ENCODE results near the gene SMPD3.

Gene SMPD3

DNA sequence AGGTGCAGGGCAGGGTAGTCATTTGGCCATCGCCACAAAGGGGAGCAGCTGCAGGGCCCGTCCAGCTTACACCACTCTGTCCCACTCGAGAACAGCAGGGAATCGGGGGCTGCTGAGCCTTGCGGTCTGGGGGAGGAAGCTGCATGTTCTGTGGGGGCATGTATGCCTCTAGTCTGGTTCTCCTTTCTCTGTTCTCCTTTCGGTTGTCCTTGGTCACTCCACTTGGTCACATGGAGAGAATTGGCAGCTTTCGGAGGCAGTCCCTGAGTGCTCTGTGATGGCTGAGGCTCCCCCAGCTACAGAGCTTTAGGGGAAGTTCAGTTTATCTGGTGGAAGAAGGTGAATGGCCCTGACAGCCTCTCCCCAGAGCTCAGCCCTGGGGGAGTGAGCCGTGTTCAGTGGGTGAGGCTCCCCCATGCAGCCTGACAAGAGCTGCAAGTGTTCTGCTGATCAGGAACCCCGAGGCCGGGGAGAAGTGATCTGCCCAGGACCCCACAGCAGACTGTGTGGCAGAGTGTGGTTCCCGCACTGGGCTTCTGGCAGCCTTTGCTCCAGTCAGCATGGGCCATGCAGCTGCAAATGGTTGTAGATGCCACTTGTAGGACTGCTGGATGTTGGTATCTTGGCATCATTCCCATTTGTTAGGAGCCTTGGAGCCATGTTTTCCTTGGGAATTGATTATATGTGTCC, 22.3 kb upstream of the SMPD3 start:
- no peak for DNase-seq

DNA sequence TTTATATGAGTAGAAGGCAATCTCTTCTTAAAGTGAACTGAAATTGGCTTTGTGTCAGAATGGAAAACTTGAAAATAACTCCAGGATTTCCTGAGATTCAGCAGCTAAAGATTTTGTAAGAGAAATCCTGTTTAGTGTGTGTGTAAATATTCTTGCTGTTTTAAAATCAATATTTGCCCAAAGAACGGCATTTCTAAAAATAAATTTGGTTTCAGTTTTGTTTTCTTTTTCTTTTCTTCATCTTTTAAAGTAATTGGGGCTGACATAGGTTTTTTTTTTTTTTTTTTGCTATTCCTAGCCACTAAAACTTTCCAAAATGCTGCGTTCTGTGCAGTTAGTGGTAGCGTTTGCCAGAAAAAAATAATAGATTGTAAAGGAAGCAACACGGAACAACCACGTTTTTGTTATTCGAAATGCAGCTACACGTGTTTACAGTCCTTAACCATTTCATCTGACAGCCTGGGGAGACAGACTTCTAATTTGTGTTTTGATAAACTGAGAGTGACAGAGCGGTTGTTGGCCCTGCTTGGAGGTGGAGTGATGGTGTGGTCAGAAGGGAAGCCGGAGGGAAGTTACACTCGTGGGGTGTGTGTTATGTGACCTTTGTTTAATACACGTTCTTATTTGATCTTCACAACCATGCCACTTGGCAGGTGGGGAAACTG, 21.6 kb upstream of the SMPD3 start:
- no peak for DNase-seq

DNA sequence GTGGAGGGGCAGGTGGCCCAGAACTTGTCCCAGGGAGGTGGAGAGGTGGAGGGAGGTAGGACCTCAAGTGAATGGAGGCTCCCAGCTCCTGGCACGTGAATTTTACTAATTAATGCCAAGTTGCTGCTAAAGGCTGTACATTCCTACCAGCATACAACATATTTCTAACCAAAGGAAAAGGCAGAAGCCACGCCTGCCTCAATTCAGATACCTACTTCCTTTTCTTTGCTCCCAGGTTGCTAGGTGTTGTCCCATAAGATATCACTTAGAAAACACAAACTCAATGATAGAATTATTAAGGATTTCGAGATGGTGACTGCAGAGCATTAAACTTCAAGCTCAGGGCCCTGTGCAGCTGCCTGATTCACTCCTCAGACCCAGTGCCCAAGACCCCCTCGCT, 20.5 kb upstream of the SMPD3 start:
- DNase-seq, result no peak

DNA sequence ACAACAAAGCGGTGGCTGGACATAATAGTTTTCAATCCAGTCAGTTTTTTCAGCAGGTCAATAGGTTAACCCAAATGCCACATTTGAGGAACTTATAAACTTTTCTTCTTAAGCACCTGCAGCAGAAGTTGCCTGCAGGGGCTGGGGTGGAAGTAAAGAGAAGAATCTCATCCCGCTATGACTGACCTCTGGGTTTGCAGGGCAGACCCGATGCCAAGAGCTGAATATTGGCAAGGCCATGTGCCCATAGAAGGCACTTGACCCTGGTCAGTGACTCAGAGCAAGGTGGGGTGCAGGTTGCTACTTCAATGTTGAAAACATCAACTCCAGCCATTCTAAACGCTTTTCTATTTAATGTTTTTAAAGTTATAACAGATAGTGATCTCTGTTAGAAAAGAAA, 17.9 kb upstream of the SMPD3 start:
- DNase-seq, result no peak

DNA sequence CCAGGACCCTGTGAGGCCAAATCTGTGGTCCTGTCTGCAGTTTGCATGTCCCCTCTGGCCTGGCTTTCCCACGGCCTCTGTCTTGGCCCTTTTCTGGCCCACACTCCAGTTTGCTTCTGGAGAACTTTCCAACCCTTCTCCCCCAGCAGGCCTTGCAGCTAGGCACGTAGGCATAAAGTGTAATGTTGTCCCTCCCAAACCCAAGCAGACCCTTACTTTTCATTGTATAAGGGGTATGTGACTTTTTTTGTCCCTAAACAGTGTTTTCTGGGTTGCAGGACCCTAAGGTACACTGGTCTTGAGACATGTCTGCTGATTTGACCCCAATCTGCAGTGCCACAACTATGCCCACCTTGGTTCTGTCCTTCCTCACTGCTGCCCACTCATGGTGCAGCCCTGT, 15.6 kb upstream of the SMPD3 start:
- DNase-seq, result no peak

DNA sequence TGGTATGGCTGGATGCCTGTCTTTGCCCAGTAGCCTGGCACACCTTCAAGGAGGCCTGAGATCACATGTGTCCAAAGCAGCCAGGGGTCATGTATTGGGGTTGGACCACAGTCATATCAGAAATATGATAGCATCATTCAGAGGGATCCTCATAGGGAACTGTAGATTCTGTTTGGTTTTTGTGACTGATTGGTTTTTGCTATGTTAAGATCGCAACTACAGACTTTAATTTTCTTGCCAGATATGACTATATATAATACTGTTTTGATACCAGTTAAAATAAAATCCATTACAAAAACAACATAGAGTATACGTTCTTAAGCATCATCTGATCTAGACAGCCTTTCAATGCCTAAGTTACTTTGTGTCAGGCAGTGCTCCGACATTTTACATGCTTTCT, 11.8 kb upstream of the SMPD3 start:
- no peak for DNase-seq

DNA sequence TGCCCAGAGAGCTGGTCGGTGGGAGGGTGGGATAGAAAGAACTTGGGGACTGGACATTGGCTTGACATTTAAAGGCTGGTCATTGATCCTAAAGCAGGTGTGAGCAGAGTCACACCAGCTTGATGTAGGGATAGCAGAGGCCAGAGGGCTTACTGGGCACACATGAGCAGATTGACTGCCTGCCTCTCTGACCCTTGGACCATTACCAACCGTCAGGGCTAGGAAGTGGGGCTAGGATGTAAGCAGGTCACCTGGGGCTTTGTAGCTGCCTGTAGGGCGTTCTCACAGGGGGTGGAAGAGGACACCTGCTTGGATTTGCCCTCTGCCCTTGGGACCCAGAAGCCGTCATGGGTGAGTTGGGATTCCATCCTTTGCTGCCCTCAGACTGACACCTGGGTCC, 11.1 kb upstream of the SMPD3 start:
- DNase-seq, result no peak

DNA sequence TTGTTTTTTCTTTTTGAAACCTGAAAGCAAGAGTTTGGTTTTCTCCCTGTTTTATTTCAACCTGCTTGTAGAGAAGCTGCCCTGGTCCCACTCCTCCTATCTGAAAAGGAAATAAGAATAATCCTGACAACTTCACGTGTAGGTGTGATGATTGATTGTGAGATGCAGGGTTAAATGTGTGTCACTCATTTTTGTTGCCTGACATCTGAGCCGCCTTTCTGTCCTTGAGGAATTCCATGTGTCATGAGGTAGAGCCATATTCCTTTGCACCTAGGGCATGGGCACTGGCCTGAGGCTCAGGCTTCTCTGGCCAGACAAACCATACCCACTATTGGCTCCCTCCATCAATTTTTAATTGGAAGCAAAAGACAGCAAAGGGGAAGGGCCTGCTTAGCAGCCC, 10.2 kb upstream of the SMPD3 start:
- DNase-seq, result no peak

DNA sequence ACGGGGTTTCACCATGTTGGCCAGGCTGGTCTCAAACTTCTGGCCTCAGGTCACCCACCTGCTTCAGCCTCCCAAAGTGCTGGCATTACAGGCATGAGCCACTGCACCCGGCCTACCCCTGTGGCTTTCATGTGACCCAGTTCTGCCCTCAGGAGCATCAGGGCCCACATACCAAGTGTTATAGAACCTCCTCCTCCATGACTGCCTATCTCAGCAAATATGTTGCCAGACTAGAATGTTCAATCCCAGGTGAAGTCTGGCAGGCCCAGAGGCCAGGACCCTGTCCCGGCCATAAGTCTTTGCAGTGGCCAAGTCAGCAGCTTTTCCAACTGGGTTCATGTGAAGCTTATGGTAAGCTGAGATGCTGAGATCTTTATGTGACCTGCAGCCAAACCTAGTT, 9.8 kb upstream of the SMPD3 start:
- no peak for DNase-seq

DNA sequence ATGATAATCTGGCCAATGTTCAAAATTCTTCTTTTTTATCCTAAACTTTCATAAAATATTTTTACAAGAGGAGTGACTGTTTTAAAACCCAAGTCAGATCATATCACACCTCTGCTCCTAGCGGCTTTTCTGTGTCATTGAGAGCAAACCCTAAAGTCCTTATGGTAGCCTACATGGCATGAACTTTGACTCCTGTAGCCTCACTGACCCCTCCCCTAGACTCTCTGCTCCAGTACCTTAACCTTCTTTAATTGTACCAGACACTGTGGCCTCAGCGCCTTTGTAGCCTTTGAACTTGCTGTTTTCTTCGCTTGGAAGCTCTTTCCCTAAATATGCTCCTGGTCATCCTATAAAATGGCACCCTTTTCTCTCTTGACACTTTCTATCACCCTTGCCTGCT, 7.3 kb upstream of the SMPD3 start:
- DNase-seq, result no peak

DNA sequence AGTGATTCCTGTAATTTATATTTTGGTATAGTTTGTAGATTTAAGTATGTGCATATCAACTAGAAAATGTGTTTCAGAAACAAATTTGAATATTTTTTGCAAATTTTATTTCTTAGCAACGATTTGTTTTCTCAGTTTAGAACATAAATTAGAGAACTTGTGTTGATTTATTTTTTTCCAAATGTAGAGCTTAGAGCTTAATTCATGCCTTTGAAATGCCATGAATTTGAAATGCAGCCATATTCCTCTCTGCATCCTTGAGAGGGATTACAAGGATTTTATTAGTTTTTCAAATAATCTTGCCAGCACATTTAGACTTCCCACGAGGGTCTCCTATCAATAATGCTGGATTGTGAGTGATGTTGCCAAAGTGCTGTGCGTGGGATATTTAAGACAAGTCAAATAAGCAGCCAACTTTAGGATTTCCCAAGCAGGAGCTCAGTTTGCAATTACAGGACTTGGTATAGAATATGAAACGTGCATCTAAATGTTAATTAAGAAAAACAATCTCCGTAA, 6.7 kb upstream of the SMPD3 start:
- DNase-seq, result no peak

DNA sequence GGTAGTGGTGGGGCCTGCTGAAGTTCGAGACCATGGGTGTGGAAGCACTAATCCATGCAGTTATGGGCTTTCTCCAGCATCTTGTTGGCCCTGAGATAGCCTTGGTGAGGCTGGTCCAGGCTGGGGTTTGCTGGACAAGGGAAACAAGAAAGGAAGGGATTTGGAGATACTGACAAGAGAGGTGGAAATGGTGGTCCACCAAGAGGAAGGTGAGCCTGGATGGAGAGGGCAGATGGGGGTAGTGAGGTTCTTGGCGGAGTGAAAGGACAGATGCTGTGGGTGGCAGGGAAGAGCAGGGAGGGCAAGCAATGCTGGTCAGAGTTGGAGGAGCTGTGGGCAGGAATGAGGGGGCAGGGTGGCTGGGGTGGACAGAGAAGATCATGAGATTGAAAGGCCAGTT, 5.5 kb upstream of the SMPD3 start:
- DNase-seq, result no peak

DNA sequence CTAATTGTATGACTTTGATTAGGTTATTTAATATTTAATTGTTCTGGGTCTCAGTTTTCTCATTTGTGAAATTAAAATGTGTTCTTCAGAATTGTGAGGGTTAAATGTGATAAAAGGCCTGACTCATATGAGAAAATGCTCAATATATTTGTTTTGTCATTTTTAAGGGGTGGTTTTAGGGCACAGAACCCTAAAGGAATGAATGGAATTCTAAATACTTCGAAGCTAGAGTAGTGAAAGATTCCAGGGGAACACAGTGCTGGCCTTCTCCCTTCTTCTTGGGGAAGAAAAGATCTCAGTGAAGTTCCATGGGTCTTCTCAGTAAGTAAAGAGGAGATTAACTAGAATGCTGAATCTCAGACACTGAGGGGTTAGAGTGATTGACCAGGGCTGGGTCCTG, 3.9 kb upstream of the SMPD3 start:
- no peak for DNase-seq

DNA sequence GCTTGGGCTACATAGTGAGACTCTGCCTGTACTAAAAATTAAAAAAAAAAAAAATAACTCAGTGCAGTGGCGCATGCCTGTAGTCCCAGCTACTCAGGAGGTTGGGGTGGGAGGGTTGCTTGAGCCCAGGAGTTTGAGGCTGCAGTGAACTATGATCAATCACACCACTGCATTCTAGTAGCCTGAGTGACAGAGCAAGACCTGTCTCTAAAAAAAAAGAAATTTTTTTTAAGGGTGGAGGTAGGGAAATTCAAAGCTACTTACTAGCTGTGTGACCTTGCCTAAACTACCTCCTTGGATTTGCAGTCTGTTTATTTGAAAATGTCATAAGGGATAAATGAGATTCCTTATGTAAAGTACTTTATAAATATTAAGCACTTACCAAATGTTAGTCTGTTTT, 3.4 kb upstream of the SMPD3 start:
- DNase-seq, result no peak

DNA sequence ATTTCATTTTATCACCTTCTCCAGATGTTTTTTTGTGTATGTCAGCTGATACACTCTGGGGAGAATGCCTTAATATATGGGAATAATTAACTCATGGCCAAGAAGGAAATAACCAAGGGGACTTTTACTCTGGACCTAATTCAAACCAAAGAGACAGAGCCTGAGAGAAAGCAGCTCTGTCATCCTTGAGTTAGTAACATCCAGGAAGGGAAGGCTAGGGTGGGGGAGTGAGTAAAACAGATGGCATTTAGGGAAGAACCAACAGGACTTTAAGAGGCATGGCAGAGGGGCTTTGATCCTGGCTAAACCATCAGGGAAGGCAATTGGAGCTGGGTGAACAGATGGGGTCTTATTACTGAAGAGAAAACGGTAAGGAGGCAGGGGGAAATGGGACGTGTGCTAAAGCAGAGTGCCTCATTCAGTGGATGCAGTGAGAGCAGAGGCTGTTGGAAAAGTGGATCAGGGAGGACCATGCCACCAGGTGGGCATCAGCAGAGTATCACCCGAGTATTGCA, 2.5 kb upstream of the SMPD3 start:
- DNase-seq, result no peak

DNA sequence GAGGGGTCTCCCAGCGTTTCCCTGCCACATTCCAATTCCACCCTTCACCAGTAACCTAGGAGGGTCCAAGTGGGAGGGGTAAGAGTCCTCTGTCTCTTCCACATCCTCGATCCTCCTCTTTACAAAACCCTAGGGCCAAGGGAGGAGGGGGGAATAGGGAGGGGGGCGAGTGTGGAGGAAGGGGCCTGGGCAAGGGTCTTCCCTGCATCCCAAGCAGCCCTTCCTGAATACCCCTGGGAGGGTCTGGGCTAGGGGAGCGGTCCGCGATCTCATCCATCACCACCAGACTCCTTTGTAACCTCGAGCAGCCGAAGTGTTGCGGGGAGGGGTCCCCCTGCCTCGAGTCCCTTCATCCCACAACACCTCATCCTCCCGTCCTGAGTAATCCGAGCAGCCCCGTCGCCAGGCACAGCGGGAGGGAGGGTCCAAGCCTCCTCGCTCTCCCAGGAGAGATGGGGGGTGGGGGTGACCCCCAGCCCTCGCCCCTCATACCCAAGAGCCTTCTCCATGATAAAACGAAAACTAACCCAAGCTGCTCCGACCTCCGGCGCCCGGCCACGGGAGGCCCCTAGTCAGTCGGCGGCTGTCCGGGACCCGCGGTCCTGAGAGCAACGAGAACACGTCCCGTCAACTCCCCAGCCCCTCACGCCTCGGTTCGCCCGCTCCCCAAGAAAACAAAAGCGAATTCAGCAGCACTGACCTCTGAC, 502 bp downstream of the SMPD3 start:
- DNase-seq, result no peak

DNA sequence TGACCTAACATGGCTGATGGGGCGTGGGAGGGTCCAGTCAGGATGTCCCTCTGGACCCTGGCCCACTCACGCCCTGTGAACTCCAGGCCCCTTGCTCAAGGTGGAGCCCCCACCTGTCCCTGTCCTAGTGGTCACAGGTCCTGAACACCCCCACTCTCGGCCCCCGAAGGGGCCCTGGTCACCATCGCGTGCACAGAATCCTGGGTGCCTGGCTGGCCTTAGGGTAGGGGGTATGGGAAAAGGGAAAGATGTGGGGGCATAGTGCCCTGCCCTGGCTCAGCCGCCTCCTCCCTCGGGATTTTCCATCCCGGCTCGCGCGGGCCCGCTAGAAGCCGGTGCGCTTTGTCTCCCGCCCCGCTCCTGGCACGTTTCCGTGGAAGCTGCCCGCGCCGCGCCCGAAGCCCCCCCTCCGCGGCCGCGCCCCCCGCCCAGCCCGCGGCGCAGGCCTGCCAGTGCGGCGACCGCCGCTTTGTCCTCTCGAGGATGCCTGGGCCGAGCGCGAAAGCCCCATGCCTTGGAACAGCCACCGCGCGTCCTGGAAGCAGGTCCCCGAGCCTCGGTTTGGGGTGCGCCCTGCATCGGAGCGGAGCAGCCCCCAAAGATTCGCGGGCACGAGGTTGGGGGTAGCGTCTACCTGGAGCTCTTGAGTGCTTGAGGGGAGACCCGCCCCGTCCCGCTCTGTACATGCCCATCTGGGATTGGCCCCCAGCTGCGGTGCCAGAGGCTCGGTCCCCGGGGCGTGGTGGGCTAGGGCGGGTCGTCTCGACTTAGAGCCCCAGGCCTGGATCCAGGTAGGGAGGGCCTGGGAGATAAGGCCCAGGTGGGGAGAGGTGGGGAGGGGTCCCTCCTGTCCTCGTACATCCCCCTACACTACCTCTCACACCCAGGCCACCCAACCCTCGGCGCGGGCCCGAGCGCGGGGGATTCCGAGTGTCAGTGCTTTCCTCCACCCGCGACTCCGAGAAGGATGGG, 1.3 kb downstream of the SMPD3 start:
- no peak for DNase-seq

DNA sequence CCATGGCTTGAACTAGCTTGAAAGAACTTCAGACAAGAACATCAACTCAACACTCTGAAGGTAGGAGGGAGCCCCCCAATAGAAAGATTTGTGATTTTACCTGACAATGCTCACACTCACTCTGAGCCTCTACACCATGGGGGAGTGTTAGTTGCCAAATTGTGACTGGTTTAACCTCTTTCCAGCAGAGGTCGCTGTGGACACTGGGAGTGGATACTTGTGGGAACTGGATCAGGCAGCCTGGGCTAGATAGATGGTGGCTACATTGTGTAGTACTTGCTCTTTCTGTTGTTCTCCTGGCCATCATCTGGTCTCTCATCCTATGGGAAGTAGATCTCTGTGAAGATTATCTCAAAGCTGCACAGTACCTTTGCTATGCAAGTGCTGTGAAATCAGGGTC, 2.9 kb downstream of the SMPD3 start:
- no peak for DNase-seq

DNA sequence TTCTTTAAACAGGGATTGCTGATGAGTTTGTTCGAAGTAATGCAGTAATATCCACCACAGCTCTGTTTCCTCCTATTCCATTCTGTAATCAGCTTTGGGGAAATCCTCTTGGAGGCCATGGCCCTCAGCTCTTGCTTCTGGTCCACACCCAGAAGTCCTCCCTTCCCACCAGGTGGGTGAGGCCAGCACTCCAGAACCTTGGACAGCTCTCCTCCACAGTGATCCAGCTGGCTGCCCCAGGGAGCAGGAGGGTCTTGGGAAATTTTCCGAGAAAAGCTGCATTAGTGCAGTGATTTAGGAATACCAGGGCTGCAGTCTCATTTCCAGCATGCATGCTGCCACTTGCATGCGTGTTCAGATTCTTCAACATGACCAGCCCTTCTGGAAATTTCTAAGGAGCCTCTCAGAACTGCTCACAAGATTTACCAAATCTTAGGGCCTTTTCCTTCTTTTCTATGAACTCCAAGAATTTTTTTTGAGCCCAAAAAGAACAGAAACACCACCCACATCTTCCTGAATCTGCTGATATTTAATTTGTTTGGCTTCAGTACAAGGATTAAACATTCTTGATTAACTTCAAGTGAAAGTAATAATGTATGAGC, 4.2 kb downstream of the SMPD3 start:
- no peak for DNase-seq

DNA sequence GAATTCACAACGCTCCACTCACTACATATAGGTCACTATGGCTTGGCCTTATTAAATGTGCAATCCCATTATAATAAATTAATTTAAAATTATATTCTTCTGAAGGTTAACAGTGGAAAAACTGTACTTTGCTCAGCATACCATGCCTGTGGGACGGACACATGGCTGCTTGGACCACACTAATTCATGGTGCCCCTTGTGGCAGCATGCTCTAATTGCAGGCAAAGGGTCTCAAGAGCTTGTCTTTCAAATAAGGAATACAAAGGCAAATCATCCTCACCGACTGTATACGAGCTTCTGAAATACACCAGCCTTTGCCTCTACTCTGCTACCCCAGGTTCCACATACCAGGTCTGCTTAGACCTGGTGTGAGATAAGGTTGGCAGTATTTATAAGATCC, 11.7 kb downstream of the SMPD3 start:
- DNase-seq, result no peak

DNA sequence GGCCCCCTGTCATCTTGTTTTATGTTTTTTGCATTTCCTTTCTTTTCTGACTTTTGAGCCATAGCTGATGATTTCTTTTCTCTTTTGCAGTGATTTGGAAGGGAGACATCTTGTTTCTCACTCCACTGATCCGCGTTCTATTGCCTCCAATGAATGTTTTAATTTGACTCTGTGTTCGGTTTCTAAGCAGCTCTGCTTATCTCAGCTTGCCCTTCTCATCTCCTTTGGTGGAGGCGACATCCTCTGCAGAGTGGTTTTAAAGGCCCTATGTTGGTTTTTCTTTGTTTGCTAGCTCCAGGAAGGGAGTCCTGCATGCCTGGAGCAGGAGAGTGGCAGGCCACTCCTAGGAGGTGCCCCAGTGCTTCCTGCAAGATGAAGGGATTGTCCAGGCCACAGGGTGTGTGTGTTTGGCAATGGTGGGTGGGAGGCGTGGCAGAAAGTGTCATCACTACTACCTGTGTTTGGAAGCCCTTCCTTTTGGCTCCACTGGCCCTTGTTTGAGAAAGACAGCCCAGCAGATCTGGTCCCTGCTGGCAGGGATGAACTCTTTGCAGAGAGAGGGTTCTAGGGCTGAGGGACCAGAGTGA, 13.6 kb downstream of the SMPD3 start:
- no peak for DNase-seq

DNA sequence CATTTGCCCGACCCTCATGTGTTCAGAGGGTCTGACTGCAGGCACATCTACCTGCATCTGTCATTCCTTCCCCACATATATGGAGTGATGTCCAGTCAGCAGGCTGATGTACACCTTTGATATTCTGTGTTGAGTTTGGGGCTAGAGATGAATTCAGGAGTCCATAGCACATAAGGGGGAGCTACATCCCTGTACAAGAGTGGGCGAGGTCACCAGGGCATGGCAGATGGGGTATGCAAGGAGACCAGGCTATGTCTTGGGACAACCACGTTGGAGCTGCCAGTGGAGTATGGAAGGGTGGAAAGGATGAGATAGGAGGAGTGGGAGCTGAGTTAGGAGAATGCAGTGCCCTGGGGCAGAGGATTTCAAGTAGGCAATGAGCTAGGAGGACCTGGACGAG, 15.0 kb downstream of the SMPD3 start:
- DNase-seq, result no peak
